Measurements from ENCODE around the gene MED31.
"Not testable (repeated sequence)": the region's sequence is repeated elsewhere in the genome, so short reads cannot be mapped to it uniquely, and the experiment has no call there.

Gene MED31

DNA sequence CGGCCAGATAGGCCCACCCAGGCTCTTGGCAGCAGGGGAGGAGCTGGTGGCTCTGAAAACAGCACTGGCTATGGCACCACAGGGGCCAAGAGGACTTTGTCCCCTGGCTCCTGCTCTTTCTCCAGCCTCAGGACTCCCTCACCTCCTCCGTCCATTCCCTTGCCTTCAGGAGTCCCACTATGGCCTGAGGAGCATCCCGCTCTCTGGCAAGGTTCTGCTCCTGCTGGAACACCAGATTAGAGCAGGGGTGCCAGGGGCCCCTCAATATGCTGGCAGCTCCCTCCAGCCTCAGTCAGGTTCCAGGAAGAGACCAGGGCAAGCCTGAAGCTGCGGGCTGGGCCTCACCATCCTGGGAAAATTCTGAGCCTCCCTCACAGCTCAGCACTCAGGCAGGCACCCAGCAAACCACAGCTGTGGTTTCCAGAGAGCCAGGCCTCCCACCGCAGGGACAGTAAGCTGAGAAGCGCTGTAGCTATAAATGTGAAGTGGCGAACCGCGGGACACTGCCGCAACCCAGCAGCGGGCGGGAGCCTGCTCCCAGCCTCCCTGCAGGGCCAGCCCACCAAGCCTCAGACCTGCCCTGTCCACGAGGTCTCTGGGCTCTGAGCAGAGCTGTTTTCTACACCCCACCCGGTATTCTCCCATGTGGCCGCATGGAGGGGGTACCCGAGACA is 25.9 kb upstream of the MED31 start:
- no peak for DNase-seq (ENCODE audit: low read depth in 2 of 2)

DNA sequence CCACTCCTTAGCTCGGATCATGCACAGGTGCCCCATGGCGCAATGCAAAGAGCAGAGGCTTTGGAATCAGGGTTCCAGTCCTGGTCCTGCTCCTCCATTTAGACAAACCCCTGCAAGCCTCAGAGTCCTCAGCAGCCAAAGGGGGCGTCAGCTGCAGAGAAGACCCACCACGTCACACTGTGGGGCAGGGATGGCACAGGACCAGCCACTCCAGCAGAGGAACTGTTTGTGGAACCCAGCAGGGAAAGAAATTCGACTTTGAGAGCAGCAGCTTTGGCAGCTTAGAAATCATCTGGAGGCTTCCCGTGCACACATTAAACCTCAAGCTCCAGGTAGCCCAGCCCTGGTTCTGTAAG is 25.4 kb upstream of the MED31 start:
- no peak for DNase-seq (ENCODE audit: low read depth in 2 of 2)

- DNase-seq (ENCODE audit: low read depth in 2 of 2) = no peak
Measured at GRCh38 chr17:6675201-6675825, 23.9 kb upstream of the MED31 start.

DNA sequence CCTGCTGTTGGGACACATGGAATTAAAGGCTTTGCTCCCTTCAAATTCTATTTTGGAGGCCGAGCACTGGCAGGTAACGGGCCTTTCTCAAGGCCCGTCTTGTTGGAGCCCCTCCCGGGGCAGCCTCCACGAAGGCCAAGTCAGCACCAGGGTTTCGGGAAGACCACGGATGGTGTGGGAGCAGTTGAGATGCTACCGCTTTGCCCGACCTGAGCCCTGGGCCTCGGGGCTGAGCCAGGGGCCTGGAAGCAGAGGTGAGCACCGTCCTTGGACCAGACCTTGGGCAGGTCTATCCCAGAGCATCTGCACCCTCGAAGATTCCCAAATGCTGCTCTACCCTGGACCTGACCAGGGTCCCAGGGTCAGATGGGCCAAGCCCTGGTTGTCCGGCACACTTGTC is 23.2 kb upstream of the MED31 start:
- no peak for DNase-seq (ENCODE audit: low read depth in 2 of 2)

DNA sequence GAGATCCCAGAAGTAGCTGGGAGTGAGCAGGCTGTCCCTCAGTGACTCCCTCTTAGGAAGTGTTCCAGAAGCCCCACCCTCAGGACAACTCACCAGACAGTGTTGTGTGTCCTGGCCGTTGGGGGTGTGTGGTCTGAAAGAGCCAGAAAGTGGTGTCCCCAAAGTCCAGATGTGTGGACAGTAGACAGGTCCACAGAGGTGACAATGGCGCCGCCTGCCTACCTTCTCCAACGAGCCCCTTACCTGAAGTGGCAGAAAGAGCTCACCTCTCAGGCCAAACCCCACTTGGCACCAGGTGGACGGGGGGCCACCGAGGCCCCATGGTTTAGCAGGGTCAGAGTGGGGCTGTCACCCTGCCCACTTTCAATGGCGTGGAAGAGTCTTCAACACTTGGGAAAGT is 20.0 kb upstream of the MED31 start:
- no peak for DNase-seq (ENCODE audit: low read depth in 2 of 2)

GRCh38 chr17:6670999-6671398 is 19.6 kb upstream of the MED31 start:
- no peak for DNase-seq (ENCODE audit: low read depth in 2 of 2)

GRCh38 chr17:6670571-6670970 is 19.2 kb upstream of the MED31 start:
- DNase-seq (ENCODE audit: low read depth in 2 of 2) = no peak

- no peak for DNase-seq (ENCODE audit: low read depth in 2 of 2)
Measured at GRCh38 chr17:6669479-6670212, 18.2 kb upstream of the MED31 start.

DNA sequence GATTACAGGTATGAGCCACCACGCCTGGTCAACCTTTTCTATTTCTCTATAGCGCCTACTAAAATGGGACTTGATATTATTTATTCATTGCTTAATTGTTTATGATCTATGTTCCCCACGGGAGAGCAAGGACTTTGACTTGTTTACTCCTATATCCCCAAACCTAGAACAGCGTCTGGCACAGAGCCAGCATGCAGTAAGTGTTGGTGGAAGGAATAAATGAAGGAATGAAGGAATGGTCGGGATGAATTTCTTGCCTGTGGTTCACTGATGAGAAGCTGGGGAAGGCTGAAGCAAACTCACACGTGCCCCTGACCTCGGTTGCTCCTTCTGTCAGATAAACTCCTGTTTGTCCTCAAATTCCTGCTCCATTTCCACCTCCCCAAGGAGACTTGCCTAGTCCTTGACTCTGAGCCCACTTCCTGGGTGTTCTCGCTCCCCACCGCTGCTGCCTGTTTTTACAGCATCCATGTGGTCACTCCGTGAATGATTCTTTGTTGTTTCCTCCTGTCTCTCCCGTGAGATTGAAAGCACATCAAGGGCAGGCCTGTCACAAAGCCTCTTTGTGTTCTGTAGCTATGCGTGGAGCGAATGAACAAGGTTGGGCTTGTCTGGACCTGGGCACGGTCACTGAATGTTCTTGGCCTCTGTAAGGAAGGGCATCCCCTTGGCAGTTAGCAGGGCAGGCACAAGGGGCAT is 17.5 kb upstream of the MED31 start:
- DNase-seq (ENCODE audit: low read depth in 2 of 2) = no peak

GRCh38 chr17:6668219-6668618 is 16.8 kb upstream of the MED31 start:
- no peak for DNase-seq (ENCODE audit: low read depth in 2 of 2)

DNA sequence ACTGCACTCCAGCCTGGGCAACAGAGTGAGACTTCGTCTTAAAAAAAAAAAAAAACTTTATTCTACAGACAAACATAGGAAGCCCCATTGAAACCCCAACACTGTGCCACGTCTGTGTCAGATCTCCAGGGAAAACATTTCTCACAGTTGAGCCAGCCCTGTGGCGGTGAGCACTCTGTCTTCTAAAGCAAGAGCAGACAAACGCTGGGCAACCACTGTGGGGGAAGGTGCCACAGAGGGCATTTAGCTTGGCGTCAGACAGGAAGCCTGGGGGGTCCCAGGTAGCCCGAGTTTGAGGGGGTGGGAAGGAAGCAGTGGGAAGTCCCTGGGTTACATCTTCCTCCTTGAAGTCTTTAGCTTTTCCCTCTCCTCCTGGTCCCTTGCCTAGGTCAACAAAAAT is 16.1 kb upstream of the MED31 start:
- DNase-seq (ENCODE audit: low read depth in 2 of 2) = no peak

DNA sequence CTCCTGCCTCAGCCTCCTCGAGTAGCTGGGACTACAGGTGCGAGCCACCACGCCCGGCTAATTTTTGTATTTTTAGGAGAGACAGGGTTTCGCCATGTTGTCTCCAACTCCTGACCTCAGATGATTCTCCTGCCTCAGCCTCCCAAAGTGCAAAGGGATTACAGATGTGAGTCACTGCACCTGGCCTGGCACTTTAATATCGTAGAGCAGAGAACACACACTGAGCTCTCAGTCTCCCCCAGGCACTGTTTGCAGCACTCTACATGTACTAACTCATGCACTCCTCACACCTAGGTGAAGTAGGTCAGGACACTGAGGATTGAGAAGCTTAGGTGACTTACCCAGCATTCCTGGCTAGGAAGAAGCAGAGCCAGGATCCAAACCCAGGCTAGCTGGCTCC is 15.2 kb upstream of the MED31 start:
- no peak for DNase-seq (ENCODE audit: low read depth in 2 of 2)

DNA sequence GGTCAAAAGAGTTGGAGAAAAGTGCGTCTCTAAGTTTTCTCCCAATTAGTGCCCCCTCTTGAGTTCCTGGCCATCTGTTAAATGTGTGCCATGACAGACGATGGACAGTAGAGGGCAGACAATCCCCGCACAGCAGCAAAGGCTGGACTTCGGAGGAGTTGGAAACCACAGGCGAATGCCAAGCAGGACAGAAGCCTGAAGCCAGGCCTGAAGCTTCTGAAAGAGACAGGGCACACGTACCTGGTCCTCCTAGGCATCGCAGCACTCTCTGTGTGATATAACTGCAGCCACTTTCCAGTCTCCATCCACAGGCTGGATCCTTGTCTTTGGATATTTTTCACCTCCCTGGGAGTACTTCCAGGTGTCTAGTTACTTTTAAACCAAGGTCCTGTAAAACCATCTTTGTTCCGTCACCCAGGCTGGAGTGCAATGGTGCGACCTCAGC is 14.7 kb upstream of the MED31 start:
- DNase-seq (ENCODE audit: low read depth in 2 of 2) = peak in 1 of 2 experiments; percentile 32

- not testable (repeated sequence) for DNase-seq (ENCODE audit: low read depth in 2 of 2)
Measured at GRCh38 chr17:6663200-6663599, 11.8 kb upstream of the MED31 start.

- DNase-seq (ENCODE audit: low read depth in 2 of 2) = no peak
Measured at GRCh38 chr17:6661464-6661848, 10.1 kb upstream of the MED31 start.

- no peak for DNase-seq (ENCODE audit: low read depth in 2 of 2)
Measured at GRCh38 chr17:6660805-6661463, 9.5 kb upstream of the MED31 start.

DNA sequence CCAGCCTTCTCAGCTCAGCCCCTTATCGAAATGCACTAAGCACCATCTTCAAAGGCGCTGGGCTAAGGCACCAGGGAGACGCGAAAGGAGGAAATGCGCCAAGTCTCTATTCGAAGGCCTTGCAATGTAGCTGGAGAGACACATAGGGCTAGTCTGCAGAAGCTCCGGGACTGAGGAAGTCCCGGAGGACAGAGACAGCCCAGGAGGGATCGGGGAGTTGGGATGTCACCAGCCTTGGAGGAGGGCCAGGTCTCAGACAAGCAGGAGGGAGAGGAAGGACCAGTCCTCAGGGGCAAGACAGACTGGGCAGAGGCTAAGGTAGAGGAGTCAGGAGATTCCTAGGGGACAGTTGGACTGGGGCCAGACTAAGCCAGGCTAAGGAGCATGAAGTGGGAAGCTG is 8.7 kb upstream of the MED31 start:
- no peak for DNase-seq (ENCODE audit: low read depth in 2 of 2)

GRCh38 chr17:6658411-6658810 is 7.0 kb upstream of the MED31 start:
- DNase-seq (ENCODE audit: low read depth in 2 of 2) = not testable (repeated sequence)

- no peak for DNase-seq (ENCODE audit: low read depth in 2 of 2)
Measured at GRCh38 chr17:6657633-6658287, 6.4 kb upstream of the MED31 start.

DNA sequence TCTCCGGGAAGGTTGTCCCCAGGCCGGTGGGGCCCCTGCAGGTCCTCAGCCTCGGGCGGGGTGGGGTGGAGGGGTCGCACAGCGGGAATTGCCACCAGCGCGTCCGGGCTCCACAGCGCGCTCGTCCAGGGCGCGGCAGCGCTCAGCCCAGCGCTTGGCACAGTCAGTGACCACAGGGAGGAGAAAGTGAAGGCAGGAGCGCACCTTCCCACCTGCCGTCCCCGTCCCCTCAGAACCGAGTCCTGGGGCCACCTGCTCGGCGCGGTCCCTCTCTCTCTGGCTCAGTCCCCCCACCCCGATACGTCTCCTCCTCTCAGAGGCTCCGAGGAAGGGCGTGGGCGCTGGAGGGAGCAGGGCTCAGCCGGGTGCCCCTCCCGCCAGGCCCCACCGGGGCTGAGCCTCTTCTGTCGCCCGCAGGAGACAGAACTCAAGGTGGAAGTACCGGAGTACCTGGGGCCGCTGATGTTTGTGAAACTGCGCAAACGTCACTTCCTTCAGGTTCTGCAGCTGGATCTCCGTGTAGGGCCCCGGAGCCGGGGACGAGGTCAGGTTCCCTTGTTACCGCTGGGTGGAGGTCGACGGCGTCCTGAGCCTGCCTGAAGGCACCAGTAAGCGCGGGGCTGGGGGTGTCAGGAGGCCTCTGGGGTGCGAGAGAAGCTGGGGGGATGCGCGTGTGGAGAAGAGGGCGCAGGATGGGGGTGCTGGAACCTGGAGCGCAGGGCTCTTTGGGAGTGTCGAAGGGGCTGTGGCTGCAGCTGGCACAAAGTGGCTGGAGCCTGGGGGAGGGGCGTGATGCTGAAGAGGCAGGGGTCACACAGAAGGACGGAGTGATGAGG is 5.6 kb upstream of the MED31 start:
- not testable (repeated sequence) for DNase-seq (ENCODE audit: low read depth in 2 of 2)
